Fibroblast of lung (primary cell): ENCODE measurements around the gene TAF10.

Experiments used
- CTCF ChIP-seq, 2 donors: IDR thresholded peaks in 1 of 2; conservative IDR thresholded peaks in 1 of 2; 1 replicate in 1 of 2; 2 replicates in 1 of 2; pipeline ENCODE4 v1.5.1; 2011 to 2012; ENCODE audit warnings: low read length in 2 of 2, control low read depth in 1 of 2, inconsistent platforms in 1 of 2, low read depth in 1 of 2, mild to moderate bottlenecking in 1 of 2
- EZH2 ChIP-seq: IDR thresholded peaks from 2 replicates; pipeline ENCODE4 v1.5.1; 2012; ENCODE audit warnings: low read length, control low read depth, mild to moderate bottlenecking; ENCODE audit errors: missing control alignments

DNA sequence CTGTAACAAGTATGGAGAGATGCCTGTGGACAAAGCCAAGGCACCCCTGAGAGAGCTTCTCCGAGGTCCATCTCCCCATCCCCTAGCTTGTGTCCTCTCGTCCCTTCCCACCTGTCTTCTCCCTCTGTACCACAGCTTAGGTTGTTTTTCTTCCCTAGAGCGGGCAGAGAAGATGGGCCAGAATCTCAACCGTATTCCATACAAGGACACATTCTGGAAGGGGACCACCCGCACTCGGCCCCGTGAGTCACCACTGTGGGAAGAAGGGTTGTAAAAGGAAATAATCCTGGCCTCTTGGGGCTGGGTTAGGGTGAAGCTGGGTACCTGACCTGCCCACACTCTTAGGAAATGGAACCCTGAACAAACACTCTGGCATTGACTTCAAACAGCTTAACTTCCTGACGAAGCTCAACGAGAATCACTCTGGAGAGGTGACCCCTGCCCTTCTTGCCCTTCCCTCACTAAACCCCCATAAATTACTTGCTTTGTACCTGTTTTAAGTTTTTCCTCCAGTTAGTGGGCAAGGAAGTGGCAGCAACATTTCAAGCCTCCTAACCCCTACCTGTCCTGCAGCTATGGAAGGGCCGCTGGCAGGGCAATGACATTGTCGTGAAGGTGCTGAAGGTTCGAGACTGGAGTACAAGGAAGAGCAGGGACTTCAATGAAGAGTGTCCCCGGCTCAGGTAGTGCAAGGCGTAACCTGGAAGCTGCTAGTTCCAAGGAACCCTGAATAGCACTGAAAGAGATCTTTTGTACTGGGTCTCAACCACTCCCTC lies 3.1 kb downstream of the TAF10 start:
- TF ChIP-seq CTCF (conservative IDR thresholded peaks at IDR 0.05 in 1 of 2, IDR thresholded peaks at IDR 0.05 in 1 of 2; ENCODE audit: low read depth in 1 of 2, low read length in 2 of 2) (no peak), EZH2 (no peak)
